AG04449 (cell line): ENCODE data around the gene BICDL2.

ENCODE experiments used
- CTCF ChIA-PET: fragments of 350-600 bp; formaldehyde crosslinking; extraction: SDS; loops from one replicate; lab custom pipeline; 2021; ENCODE audit warnings: antibody characterized with exemption; lab: Yijun Ruan, JAX
- POLR2A ChIA-PET: fragments of 400-600, 350-600 bp; formaldehyde crosslinking; extraction: SDS; loops from one replicate; lab custom pipeline; 2020; ENCODE audit warnings: antibody characterized with exemption, inconsistent platforms; lab: Yijun Ruan, JAX
- DNase-seq: peaks from one replicate; pipeline ENCODE4 v3.0.0-alpha.2; 2010; ENCODE audit warnings: low read depth, low spot score
- H3K4me3 ChIP-seq: 2 replicates; pipeline ENCODE4 v1.5.1; 2011; ENCODE audit warnings: low read depth, mild to moderate bottlenecking, control low read depth, low read length
- TF ChIP-seq, protein P1 (sequence below): IDR thresholded peaks from one replicate; pipeline ENCODE4 v1.5.1; 2011; ENCODE audit warnings: mild to moderate bottlenecking, moderate library complexity, low read length, control low read depth, inconsistent platforms; ENCODE audit not compliant: insufficient read depth; ENCODE audit errors: missing control alignments

BICDL2 gene

DNA sequence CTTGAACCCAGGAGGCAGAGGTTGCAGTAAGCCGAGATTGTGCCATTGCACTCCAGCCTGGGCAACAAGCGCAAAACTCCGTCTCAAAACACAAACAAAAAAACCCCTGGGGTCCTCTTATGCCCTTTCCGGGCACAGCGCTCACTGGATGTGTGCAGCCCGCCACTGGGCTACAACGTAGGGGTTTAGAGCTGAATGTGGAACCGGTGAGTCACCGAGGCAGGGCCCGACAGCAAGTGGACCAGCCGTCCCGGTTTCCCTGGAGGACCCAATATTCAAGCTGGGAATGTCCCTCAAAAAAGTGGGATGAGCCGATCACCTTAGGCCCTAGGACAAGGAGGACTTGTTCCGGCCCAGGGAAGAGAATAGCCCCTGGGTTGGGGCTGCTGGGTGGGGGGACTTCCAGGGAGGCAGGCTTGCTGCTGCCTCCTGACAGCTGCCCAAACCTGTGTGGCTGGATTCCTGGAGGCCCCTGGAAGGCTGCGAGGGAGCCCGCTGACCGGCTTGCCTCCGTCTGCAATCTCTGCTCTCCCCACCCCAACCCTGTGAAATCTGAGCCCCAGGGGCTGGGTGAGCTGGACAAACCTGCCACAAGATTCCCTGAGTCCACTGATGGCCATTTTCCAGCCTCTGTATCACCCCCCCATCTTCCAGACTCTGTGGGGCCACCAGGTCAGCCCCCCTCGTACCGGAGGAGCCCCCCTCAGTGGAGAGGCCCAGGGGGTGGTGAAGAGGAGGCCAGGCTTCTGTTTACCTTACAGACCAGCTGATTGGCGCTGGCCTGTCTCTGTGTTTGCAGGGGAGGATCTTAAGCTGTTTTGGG is 27.0 kb downstream of the BICDL2 start:
- DNase-seq, result no peak
- ChIA-PET POLR2A (interaction anchor here (1.4 to 1.6 kb wide), 2 partner anchors 10 to 13 kb away, joined by 7 read pairs; partner anchors contain the start of genes HCFC1R1 and TNFRSF12A), CTCF (interaction anchor here (1.1 to 11.4 kb wide), 2 partner anchors 10 to 21 kb away, joined by 3 to 112 read pairs; no protein-coding TSS in a partner anchor)
- TF ChIP-seq, protein P1, sequence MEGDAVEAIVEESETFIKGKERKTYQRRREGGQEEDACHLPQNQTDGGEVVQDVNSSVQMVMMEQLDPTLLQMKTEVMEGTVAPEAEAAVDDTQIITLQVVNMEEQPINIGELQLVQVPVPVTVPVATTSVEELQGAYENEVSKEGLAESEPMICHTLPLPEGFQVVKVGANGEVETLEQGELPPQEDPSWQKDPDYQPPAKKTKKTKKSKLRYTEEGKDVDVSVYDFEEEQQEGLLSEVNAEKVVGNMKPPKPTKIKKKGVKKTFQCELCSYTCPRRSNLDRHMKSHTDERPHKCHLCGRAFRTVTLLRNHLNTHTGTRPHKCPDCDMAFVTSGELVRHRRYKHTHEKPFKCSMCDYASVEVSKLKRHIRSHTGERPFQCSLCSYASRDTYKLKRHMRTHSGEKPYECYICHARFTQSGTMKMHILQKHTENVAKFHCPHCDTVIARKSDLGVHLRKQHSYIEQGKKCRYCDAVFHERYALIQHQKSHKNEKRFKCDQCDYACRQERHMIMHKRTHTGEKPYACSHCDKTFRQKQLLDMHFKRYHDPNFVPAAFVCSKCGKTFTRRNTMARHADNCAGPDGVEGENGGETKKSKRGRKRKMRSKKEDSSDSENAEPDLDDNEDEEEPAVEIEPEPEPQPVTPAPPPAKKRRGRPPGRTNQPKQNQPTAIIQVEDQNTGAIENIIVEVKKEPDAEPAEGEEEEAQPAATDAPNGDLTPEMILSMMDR, result no peak
- H3K4me3 ChIP-seq, result no peak overlapping the region

DNA sequence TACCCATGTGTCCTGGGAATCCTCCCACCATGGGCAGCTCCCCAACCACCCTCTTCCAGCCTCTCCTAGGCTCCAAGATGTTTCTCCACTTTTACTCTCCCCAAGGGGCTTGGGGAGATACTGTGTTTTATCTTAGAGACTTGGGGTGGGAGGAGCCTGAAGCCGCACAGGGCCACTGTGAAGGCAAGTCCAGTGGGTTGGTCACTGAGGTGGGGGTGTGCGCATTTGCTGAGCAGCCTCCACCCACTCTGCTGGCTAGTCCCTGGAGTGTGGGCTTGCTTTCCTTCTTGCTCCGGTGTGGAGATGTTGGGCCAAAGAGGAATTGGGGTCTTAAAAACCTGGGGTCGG is 28.1 kb downstream of the BICDL2 start:
- no peak for DNase-seq
- ChIA-PET POLR2A (interaction anchor here (1.6 kb wide), 1 partner anchor 12 kb away, joined by 6 read pairs; the partner anchor contains the start of gene TNFRSF12A), CTCF (interaction anchor here (1.1 to 11.4 kb wide), 2 partner anchors 11 to 22 kb away, joined by 3 to 112 read pairs; partner anchors contain the start of gene TNFRSF12A)
- no peak overlapping the region for H3K4me3 ChIP-seq
- TF ChIP-seq, protein P1, result no peak

DNA sequence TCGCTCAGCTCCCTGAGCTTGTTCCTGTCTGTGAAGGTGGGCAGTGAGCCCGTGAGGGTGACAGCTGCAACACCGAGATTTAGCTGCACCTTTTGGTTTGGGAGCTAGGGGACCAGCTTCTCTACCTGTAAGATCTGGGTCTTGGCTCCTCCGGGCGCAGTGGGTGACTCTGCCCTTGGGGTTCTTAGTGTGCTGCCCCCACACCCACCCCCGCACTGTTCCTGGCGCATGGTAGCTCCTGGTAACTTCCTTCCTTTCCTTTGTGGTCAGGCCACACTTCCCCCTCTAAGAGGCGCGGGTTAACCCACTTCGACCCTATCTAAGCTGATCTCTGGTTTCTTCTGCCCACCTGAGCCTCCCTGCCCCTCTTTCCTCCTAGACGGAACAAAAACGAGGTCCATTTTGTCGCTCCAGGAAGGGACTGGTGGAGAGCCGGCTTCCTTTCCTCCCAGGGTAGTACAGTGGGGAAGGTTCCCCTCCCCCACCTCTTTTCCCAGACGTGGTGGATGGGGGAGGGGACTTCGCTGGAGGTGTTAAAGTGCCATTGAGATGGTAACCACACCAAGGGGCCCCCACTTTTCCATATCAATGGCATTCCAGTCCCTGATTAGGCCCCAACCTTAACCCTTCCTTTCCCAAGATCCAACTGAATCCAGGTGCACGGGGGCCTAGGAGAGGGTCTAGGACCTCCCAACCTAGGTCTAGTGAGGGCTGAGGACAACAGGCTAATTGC is 28.6 kb downstream of the BICDL2 start:
- DNase-seq, result no peak
- TF ChIP-seq, protein P1, result no peak
- CTCF ChIA-PET, result interaction anchor here (1.1 to 11.4 kb wide), 3 partner anchors 12 to 51 kb away, joined by 3 to 112 read pairs (median 4); partner anchors contain the start of gene TNFRSF12A
- no peak overlapping the region for H3K4me3 ChIP-seq
- POLR2A ChIA-PET, result interaction anchor here (1.6 kb wide), 1 partner anchor 13 kb away, joined by 6 read pairs; the partner anchor contains the start of gene TNFRSF12A

DNA sequence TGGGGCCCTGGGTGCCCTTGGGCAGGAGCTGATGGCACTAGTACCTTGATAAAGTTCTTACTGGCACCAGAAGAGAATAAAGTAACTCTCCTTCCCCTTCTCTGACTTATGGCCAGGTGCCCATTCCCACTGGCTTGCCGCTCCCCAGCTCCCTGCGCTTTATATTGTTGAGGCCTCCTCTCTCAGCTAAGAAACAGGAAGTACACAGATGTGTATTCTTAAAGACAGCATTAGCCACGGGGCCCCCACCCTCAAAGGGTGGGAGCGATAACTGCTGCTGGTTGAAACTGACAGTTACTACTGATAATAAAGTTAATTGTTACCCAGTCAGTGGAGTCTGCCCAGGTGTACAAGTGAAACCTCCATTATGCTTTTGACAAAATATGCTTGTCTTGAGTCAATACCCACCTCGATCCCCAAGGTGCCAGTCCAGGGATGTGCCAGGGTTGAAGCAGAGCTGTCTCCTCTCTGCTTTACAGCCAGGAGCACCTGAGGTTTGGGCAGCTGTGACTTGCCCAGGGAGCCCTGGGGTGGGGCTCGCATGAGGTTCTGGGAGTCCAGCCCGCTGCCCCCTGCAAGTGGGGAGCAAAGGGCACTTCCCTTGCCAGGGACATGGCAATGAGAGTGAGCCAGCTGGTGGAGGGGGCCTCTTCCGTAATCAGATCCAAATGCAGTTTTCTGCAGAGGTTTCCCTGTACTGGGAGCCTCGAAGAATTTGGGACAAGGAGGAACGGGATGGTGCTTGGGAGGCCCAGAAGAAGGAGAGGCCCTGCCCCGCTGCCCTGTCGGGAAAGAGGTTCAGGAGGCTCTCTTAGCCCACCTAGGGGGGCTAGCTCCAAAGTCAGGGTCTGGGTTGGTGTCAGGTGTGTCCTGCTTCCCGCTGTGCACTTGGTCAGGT is 29.4 kb downstream of the BICDL2 start:
- ChIA-PET POLR2A (interaction anchor here (1.6 kb wide), 1 partner anchor 13 kb away, joined by 6 read pairs; the partner anchor contains the start of gene TNFRSF12A), CTCF (interaction anchor here (1.1 to 11.4 kb wide), 3 partner anchors 13 to 51 kb away, joined by 3 to 112 read pairs (median 4); partner anchors contain the start of gene TNFRSF12A)
- TF ChIP-seq, protein P1, result no peak
- DNase-seq, result no peak
- no peak overlapping the region for H3K4me3 ChIP-seq

DNA sequence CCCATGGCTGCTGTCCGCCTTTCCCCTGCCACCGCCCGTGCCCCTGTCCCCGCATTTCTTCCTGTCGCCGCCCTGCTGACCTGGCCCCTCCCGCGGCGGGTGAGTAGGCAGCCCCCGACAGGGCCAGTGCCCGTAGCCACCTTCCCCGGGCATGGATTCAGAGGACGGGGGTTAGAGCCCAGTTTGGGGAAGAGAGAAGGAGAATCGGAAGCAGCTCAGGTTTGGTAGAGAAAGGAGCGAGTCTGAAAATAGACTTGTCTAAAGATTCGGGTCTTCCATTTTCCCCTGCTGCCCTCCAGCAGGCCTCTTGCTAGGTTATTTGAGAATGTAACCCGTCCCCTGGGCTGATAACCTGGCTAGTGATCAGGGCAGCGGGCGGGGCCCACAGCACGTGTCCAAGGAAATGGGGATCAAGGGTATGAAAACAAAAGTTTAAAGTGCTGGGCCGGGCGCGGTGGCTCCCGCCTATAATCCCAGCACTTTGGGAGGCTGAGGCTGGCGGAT is 31.9 kb downstream of the BICDL2 start:
- no peak overlapping the region for H3K4me3 ChIP-seq
- CTCF ChIA-PET, result interaction anchor here (11.4 kb wide), 1 partner anchor 25 kb away, joined by 112 read pairs; no protein-coding TSS in a partner anchor
- POLR2A ChIA-PET, result interaction anchor here (1.6 kb wide), 1 partner anchor 16 kb away, joined by 14 read pairs; the partner anchor contains the start of gene TNFRSF12A
- DNase-seq, result no peak
- TF ChIP-seq, protein P1, result no peak
